Testis (tissue), 3 donors: Measurements from ENCODE around the gene NKX6-2. TPM values are rescaled to one million over a fixed set of nuclear protein-coding genes. Genes with fewer than 3 reads are reported as not detected.

ENCODE experiments used
- DNase-seq: peaks from one replicate; pipeline ENCODE4 v3.0.0-alpha.2; 2019
- H3K27ac ChIP-seq, 2 donors: fragments of 200-600 bp; sonication (generic); one replicate each; pipeline ENCODE4 v1.5.1; 2019
- H3K27me3 ChIP-seq: fragments of 200-600 bp; sonication (generic); one replicate; pipeline ENCODE4 v1.5.1; 2019
- H3K36me3 ChIP-seq: fragments of 200-600 bp; sonication (generic); one replicate; pipeline ENCODE4 v1.5.1; 2017; ENCODE audit warnings: low read depth; ENCODE audit errors: missing control alignments
- H3K4me1 ChIP-seq: fragments of 200-600 bp; sonication (generic); one replicate; pipeline ENCODE4 v1.5.1; 2019
- H3K4me3 ChIP-seq, 2 donors: fragments of 200-600 bp; sonication (generic); one replicate each; pipeline ENCODE4 v1.5.1; 2017 to 2019
- H3K9me3 ChIP-seq: fragments of 200-600 bp; sonication (generic); one replicate; pipeline ENCODE4 v1.5.1; 2017
- CTCF ChIP-seq, 3 experiments: fragments of 450-650 bp in 2 of 3; fragments of 200-600 bp in 1 of 3; sonication (generic) in 1 of 3; IDR thresholded peaks; one replicate each; pipeline ENCODE4 v1.5.1; 2016 to 2019; ENCODE audit warnings: antibody characterized with exemption in 3 of 3, mild to moderate bottlenecking in 2 of 3, moderate library complexity in 1 of 3
- POLR2A ChIP-seq: fragments of 450-650 bp; IDR thresholded peaks from one replicate; pipeline ENCODE4 v1.6.1; 2017; ENCODE audit warnings: antibody characterized with exemption, mild to moderate bottlenecking, moderate library complexity
- WGBS, 2 donors: methylation state at CpG; one replicate each; pipeline ENCODE4 v1.1.5; 2018; 5-methylcytosine and 5-hydroxymethylcytosine counted together
- intact Hi-C: fragments of 100-400 bp; cut with DNase I; formaldehyde crosslinking; loops from one replicate; pipeline ENCODE4 v1.15.1; 2023; ENCODE audit warnings: low total_unique reads
- polyA plus RNA-seq: library from polyadenylated mRNA; stranded (reverse); fragments of 350-450 nt; fragmentation: Illumina TruSeq; extraction: RNeasy Lipid Tissue Mini Kit (QIAGEN cat#74804); gene quantifications from one replicate; pipeline ENCODE4 v1.2.3, GENCODE V29; 2014; ENCODE audit warnings: low read depth, low replicate concordance; ENCODE audit not compliant: insufficient read depth
- total RNA-seq, 2 donors: library from RNA; depleted of rRNA; stranded (reverse); fragments of >200 nt; gene quantifications; one replicate each; pipeline ENCODE4 v1.2.3, GENCODE V29; 2016

Gene NKX6-2
- total and polyA plus RNA-seq, 3 donors from 2014 or later = 2.0 to 20.1 (median 8.9) TPM

GRCh38 chr10:132815168-132815857 lies 29.4 kb upstream of the NKX6-2 start:
- no peak for TF ChIP-seq POLR2A
- no peak for TF ChIP-seq CTCF (IDR thresholded peaks at IDR 0.05)
- no peaks in the 10 kb centered on the region for H3K36me3 ChIP-seq
- 68 to 70% methylated on average over 18 of the region's 18 CpGs for WGBS, 2 donors
- intact Hi-C loops = no loop called here
- H3K4me1 ChIP-seq = no peaks in the 10 kb centered on the region
- no peaks in the 10 kb centered on the region for H3K9me3 ChIP-seq
- no peaks in the 10 kb centered on the region for H3K27me3 ChIP-seq
- H3K27ac ChIP-seq = no peak overlapping the region
- H3K4me3 ChIP-seq = no peak overlapping the region
- DNase-seq = no peak

GRCh38 chr10:132814469-132814856 lies 28.5 kb upstream of the NKX6-2 start:
- H3K4me1 ChIP-seq = no peaks in the 10 kb centered on the region
- TF ChIP-seq CTCF (IDR thresholded peaks at IDR 0.05) = no peak
- no peak for TF ChIP-seq POLR2A
- WGBS, 2 donors = 79 to 90% methylated on average over 6 to 16 of the region's 16 CpGs
- H3K27me3 ChIP-seq = no peaks in the 10 kb centered on the region
- H3K36me3 ChIP-seq = no peaks in the 10 kb centered on the region
- no peak overlapping the region for H3K27ac ChIP-seq
- intact Hi-C loops = no loop called here
- no peak overlapping the region for H3K4me3 ChIP-seq
- DNase-seq = no peak
- H3K9me3 ChIP-seq = no peaks in the 10 kb centered on the region

GRCh38 chr10:132813560-132814468 lies 27.9 kb upstream of the NKX6-2 start:
- Histone ChIP-seq H3K4me1 (no peaks in the 10 kb centered on the region), H3K27me3 (no peaks in the 10 kb centered on the region), H3K36me3 (no peaks in the 10 kb centered on the region), H3K4me3 (no peak overlapping the region), H3K27ac (no peak overlapping the region), H3K9me3 (no peaks in the 10 kb centered on the region)
- WGBS, 2 donors = 50 to 73% methylated on average over 10 to 23 of the region's 28 CpGs
- intact Hi-C loops = no loop called here
- TF ChIP-seq POLR2A (no peak), CTCF (IDR thresholded peaks at IDR 0.05) (no peak)
- no peak for DNase-seq

- WGBS, 2 donors = 85 to 93% methylated on average over 10 of the region's 10 CpGs
- TF ChIP-seq CTCF (IDR thresholded peaks at IDR 0.05) (no peak), POLR2A (no peak)
- Histone ChIP-seq H3K27me3 (no peaks in the 10 kb centered on the region), H3K27ac (no peak overlapping the region), H3K36me3 (no peaks in the 10 kb centered on the region), H3K4me3 (no peak overlapping the region), H3K9me3 (no peaks in the 10 kb centered on the region), H3K4me1 (no peaks in the 10 kb centered on the region)
- intact Hi-C loops = no loop called here
- DNase-seq = no peak
Observed at GRCh38 chr10:132813001-132813401, 27.1 kb upstream of the NKX6-2 start.
